B cell (primary cell): ENCODE data around the gene VPS26A. TPM values are rescaled to one million over a fixed set of nuclear protein-coding genes. Genes with fewer than 3 reads are reported as not detected.

Source experiments
- ATAC-seq: fragments of 200-7000 bp; cut with Tn5 transposase; one replicate; pipeline ENCODE4 v1.10.0; 2021; ENCODE audit warnings: low read depth, mild to moderate bottlenecking, moderate number of reproducible peaks, moderate library complexity
- CTCF ChIA-PET: fragments of 350-600 bp; sonication (Branson Sonifier 250); formaldehyde crosslinking; loops from one replicate; lab custom pipeline; 2021; ENCODE audit warnings: antibody characterized with exemption, inconsistent platforms; lab: Charles Lee
- POLR2A ChIA-PET: fragments of 350-600 bp; sonication (Branson Sonifier 250); formaldehyde crosslinking; loops from one replicate; lab custom pipeline; 2021; ENCODE audit warnings: antibody characterized with exemption; lab: Charles Lee
- DNase-seq: peaks from one replicate; pipeline ENCODE4 v3.0.0; 2013
- H2AFZ ChIP-seq: 2 replicates; pipeline ENCODE4 v1.6.1; 2012; ENCODE audit warnings: mild to moderate bottlenecking, low read depth, low read length; ENCODE audit not compliant: insufficient read depth, poor library complexity, severe bottlenecking
- H3K27ac ChIP-seq, 2 donors: 1 replicate in 1 of 2; 2 replicates in 1 of 2; pipeline ENCODE4 v1.5.1; 2012 to 2013; ENCODE audit warnings: low read length in 2 of 2, mild to moderate bottlenecking in 2 of 2, moderate library complexity in 1 of 2
- H3K27me3 ChIP-seq, 4 experiments: fragments of 200-600 bp in 1 of 4; sonication (generic) in 1 of 4; replicated peaks in 1 of 4; 1 replicate in 2 of 4; 2 replicates in 2 of 4; pipeline versions ENCODE4 v1.6.1 to v1.7.0; 2013 to 2016; ENCODE audit warnings: low read length in 3 of 4, mild to moderate bottlenecking in 2 of 4, mixed read lengths in 1 of 4, moderate library complexity in 1 of 4; ENCODE audit not compliant: insufficient read depth in 4 of 4, control insufficient read depth in 3 of 4; ENCODE audit errors: control extremely low read depth in 1 of 4
- H3K36me3 ChIP-seq, 2 experiments: replicated peaks in 1 of 2; 1 replicate in 1 of 2; 2 replicates in 1 of 2; pipeline versions ENCODE4 v1.6.1 to v1.7.1; 2013; ENCODE audit warnings: low read length in 1 of 2; ENCODE audit not compliant: insufficient read depth in 2 of 2, control insufficient read depth in 1 of 2; ENCODE audit errors: control extremely low read depth in 1 of 2, extremely low read depth in 1 of 2
- H3K4me1 ChIP-seq, 2 donors: fragments of 200-600 bp in 1 of 2; sonication (generic) in 1 of 2; 1 replicate in 1 of 2; 2 replicates in 1 of 2; pipeline versions ENCODE4 v1.5.1 to v1.6.1; 2013 to 2017; ENCODE audit warnings: low read length in 2 of 2; ENCODE audit not compliant: control insufficient read depth in 2 of 2, insufficient read depth in 2 of 2
- H3K4me2 ChIP-seq: replicated peaks from 2 replicates; pipeline ENCODE3; 2012; ENCODE audit warnings: mild to moderate bottlenecking, low read depth, low read length; ENCODE audit not compliant: poor library complexity, severe bottlenecking
- H3K4me3 ChIP-seq, 5 experiments: fragments of 200-600 bp in 1 of 5; sonication (generic) in 1 of 5; 1 replicate in 3 of 5; 2 replicates in 2 of 5; pipeline versions ENCODE4 v1.5.1 to v1.7.0; 2011 to 2016; ENCODE audit warnings: low read length in 4 of 5, mild to moderate bottlenecking in 4 of 5, low read depth in 2 of 5, control low read depth in 1 of 5, moderate library complexity in 1 of 5; ENCODE audit not compliant: insufficient read depth in 1 of 5; ENCODE audit errors: control extremely low read depth in 1 of 5, extremely low read depth in 1 of 5
- H3K79me2 ChIP-seq: fragments of 200-600 bp; sonication (generic); one replicate; pipeline ENCODE4 v1.6.0; 2016; ENCODE audit warnings: low read length; ENCODE audit not compliant: control insufficient read depth, insufficient read depth
- H3K9ac ChIP-seq: fragments of 200-600 bp; sonication (generic); 2 replicates; pipeline ENCODE4 v1.6.1; 2017; ENCODE audit warnings: mild to moderate bottlenecking, low read length, moderate library complexity
- H3K9me3 ChIP-seq, 3 donors: one replicate each; pipeline versions ENCODE4 v1.6.1 to v1.7.1; 2013; ENCODE audit warnings: low read length in 2 of 3; ENCODE audit not compliant: control insufficient read depth in 2 of 3, insufficient read depth in 1 of 3; ENCODE audit errors: control extremely low read depth in 1 of 3
- H4K20me1 ChIP-seq: 2 replicates; pipeline ENCODE4 v1.6.0; 2012; ENCODE audit warnings: mild to moderate bottlenecking, low read length; ENCODE audit not compliant: insufficient read depth, control insufficient read depth, poor library complexity, severe bottlenecking
- H3K27ac Mint-ChIP-seq: one replicate; pipeline ENCODE4 v1.8.0; 2021; ENCODE audit warnings: mixed read lengths
- H3K27me3 Mint-ChIP-seq: one replicate; pipeline ENCODE4 v1.8.0; 2021; ENCODE audit warnings: mixed read lengths
- H3K4me1 Mint-ChIP-seq: one replicate; pipeline ENCODE4 v1.8.0; 2021; ENCODE audit warnings: mixed read lengths
- H3K4me3 Mint-ChIP-seq: one replicate; pipeline ENCODE4 v1.8.0; 2021; ENCODE audit warnings: mixed read lengths
- H3K9me3 Mint-ChIP-seq: one replicate; pipeline ENCODE4 v1.8.0; 2022; ENCODE audit warnings: mixed read lengths; ENCODE audit not compliant: insufficient read depth
- EZH2 ChIP-seq: IDR thresholded peaks from 2 replicates; pipeline ENCODE4 v1.6.1; 2012; ENCODE audit warnings: borderline replicate concordance, low read depth, mild to moderate bottlenecking, moderate library complexity, low read length; ENCODE audit not compliant: insufficient read depth, poor library complexity, severe bottlenecking
- WGBS: methylation state at CpG from one replicate; pipeline ENCODE4 v1.1.5; 2013; ENCODE audit warnings: missing lambda C conversion rate; ENCODE audit not compliant: insufficient coverage; 5-methylcytosine and 5-hydroxymethylcytosine counted together
- intact Hi-C: fragments of 100-400 bp; cut with micrococcal nuclease; formaldehyde crosslinking; loops from one replicate; pipeline ENCODE4 v1.10.0; 2022
- polyA plus RNA-seq: library from polyadenylated mRNA; depleted of rRNA; stranded (reverse); fragments of >200 nt; gene quantifications from 2 replicates; pipeline ENCODE4 v1.2.3, GENCODE V29; 2012
- total RNA-seq, 2 donors: library from RNA; stranded (reverse); fragments of 120-200 nt in 1 of 2; gene quantifications; 1 replicate in 1 of 2; 2 replicates in 1 of 2; pipeline versions ENCODE4 v1.2.3 to v1.2.4, GENCODE V29; 2013 to 2022
- TF ChIP-seq, protein P1 (sequence below): fragments of 200-600 bp; IDR thresholded peaks from one replicate; pipeline ENCODE4 v1.8.0; 2022; ENCODE audit warnings: antibody characterized with exemption, mild to moderate bottlenecking

The VPS26A gene
- total and polyA plus RNA-seq, 2 donors (not counting 1 experiment from before 2014, with no cell fraction given): 5.0 to 29.9 TPM

DNA sequence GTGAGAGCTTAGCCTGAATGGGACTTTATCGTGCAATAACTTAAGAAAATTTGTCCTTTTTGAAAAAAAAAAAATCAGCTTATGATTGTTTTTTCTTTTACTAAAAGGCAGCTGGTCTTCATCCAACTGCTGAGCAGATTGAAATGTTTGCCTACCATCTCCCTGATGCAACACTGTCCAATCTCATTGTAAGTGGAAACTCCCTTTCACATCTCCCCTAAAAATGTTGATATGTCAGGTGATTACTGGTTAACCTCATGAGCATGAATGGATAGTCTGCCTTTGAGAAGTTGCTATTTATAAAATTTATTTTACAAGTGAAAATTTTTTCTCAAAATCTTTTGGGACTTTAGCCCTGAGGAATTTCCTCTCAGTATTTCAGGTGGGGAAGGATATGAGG, 78.4 kb downstream of the VPS26A start:
- intact Hi-C loops: no loop called here

DNA sequence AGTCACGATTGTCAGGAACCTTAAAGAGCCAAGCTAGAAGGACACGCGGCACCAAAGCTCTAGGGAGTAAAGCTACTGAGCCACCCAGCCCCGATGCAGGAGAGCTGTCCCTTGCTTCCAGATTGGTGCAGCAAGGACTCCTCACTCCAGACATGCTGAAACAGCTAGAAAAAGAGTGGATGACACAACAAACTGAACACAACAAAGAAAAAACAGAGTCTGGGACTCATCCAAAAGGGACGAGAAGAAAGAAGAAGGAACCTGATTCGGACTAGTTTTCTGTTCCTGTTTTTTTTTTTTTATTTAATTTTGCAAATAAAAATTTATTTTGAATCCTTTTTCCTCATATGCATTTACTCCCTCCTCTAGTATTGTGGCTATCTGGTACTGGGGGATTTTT, 84.8 kb downstream of the VPS26A start:
- Histone ChIP-seq H3K27me3 (no peaks in the 10 kb centered on the region), H4K20me1 (no peaks in the 10 kb centered on the region), H3K36me3 (peaks cover 9 to 40% of the 10 kb centered on the region in 2 experiments), H3K4me2 (no peak overlapping the region), H3K9ac (no peak overlapping the region), H3K79me2 (no peaks in the 10 kb centered on the region), H3K27ac (no peak overlapping the region), H3K4me3 (no peak overlapping the region), H2AFZ (no peak overlapping the region), H3K9me3 (no peaks in the 10 kb centered on the region), H3K4me1 (peaks cover 0 to 10% of the 10 kb centered on the region in 2 donors)
- no peaks in the 10 kb centered on the region for H3K27me3 Mint-ChIP-seq
- H3K4me3 Mint-ChIP-seq: no peak overlapping the region
- no peak for DNase-seq
- H3K27ac Mint-ChIP-seq: no peak overlapping the region
- no peak for ATAC-seq
- H3K9me3 Mint-ChIP-seq: no peaks in the 10 kb centered on the region
- POLR2A ChIA-PET: no interaction called here
- no peak for TF ChIP-seq EZH2
- TF ChIP-seq, protein P1, sequence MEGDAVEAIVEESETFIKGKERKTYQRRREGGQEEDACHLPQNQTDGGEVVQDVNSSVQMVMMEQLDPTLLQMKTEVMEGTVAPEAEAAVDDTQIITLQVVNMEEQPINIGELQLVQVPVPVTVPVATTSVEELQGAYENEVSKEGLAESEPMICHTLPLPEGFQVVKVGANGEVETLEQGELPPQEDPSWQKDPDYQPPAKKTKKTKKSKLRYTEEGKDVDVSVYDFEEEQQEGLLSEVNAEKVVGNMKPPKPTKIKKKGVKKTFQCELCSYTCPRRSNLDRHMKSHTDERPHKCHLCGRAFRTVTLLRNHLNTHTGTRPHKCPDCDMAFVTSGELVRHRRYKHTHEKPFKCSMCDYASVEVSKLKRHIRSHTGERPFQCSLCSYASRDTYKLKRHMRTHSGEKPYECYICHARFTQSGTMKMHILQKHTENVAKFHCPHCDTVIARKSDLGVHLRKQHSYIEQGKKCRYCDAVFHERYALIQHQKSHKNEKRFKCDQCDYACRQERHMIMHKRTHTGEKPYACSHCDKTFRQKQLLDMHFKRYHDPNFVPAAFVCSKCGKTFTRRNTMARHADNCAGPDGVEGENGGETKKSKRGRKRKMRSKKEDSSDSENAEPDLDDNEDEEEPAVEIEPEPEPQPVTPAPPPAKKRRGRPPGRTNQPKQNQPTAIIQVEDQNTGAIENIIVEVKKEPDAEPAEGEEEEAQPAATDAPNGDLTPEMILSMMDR: no peak
- CTCF ChIA-PET: interaction anchor here (0.7 to 1.1 kb wide), 3 partner anchors 15 to 83 kb away, joined by 3 to 5 read pairs (median 4); no protein-coding TSS in a partner anchor
- 100% methylated on average over 4 of the region's 6 CpGs for WGBS
- intact Hi-C loops: no loop called here
- H3K4me1 Mint-ChIP-seq: peaks cover 8% of the 10 kb centered on the region

More for the DNA sequence above, 78.4 kb downstream of the VPS26A start:
- Histone ChIP-seq H3K9me3 (no peaks in the 10 kb centered on the region), H3K36me3 (peaks cover 2 to 46% of the 10 kb centered on the region in 2 experiments), H2AFZ (no peak overlapping the region), H3K27me3 (no peaks in the 10 kb centered on the region), H3K4me3 (no peak overlapping the region), H3K27ac (peak overlapping the region in 1 of 2 donors; percentile 46), H3K4me1 (peaks cover 0 to 19% of the 10 kb centered on the region in 2 donors), H3K9ac (no peak overlapping the region), H4K20me1 (no peaks in the 10 kb centered on the region), H3K79me2 (no peaks in the 10 kb centered on the region), H3K4me2 (no peak overlapping the region)
- ChIA-PET CTCF (interaction anchor here (0.6 kb wide), 1 partner anchor 81 kb away, joined by 3 read pairs; no protein-coding TSS in a partner anchor), POLR2A (no interaction called here)
- no peak for TF ChIP-seq EZH2
- TF ChIP-seq, protein P1: no peak
- H3K4me1 Mint-ChIP-seq: peaks cover 12% of the 10 kb centered on the region
- no CpG with 5 or more reads among the region's 1 CpG for WGBS
- DNase-seq: peak; percentile 44
- H3K27ac Mint-ChIP-seq: no peak overlapping the region
- no peaks in the 10 kb centered on the region for H3K27me3 Mint-ChIP-seq
- H3K4me3 Mint-ChIP-seq: no peak overlapping the region
- peak; percentile 33 for ATAC-seq
- no peaks in the 10 kb centered on the region for H3K9me3 Mint-ChIP-seq
